ENCODE measurements around the gene AKNAD1. TPM values are rescaled to one million over a fixed set of nuclear protein-coding genes. Genes with fewer than 3 reads are reported as not detected.

AKNAD1 gene
- total and polyA plus RNA-seq, 2 of the 13 experiments (the other 11 are each of a cell fraction or from before 2014, with no cell fraction given) = not detected

- POLR2A ChIA-PET = no interaction called here
Measured at GRCh38 chr1:108901106-108901505, 44.2 kb upstream of the AKNAD1 start.

More at GRCh38 chr1:108901106-108901505, 44.2 kb upstream of the AKNAD1 start:
- no peak for FAIRE-seq
- in situ Hi-C loops (cut with HindIII; ENCODE audit: extremely low pct_ligation_motif_present, low pct_unique_long_range_greater_than_20kb) = no loop called here
- Histone ChIP-seq H3K79me2 (ENCODE audit: insufficient read depth, low read length) (no peaks in the 10 kb centered on the region), H3K4me2 (ENCODE audit: low read depth, low read length) (no peak overlapping the region), H3K4me1 (ENCODE audit: insufficient read depth, low read length) (no peaks in the 10 kb centered on the region), H3K27ac (ENCODE audit: extremely low read length, insufficient read depth, low read length) (no peak overlapping the region), H3K36me3 (replicated peaks in 1 of 2; ENCODE audit: control insufficient read depth in 1 of 2, insufficient read depth in 2 of 2, low read length in 2 of 2) (peaks cover 0 to 21% of the 10 kb centered on the region in 2 experiments; a peak in 3 of 5 replicates), H3K4me3 (replicated peaks in 1 of 3; ENCODE audit: insufficient read depth in 1 of 3, low read depth in 2 of 3, low read length in 3 of 3) (no peak overlapping the region), H3K9ac (ENCODE audit: insufficient read depth, low read depth, low read length) (no peak overlapping the region), H3K27me3 (ENCODE audit: control insufficient read depth in 1 of 2, insufficient read depth in 2 of 2, low read length in 2 of 2) (no peaks in the 10 kb centered on the region), H2AFZ (ENCODE audit: low read length) (no peak overlapping the region), H4K20me1 (ENCODE audit: insufficient read depth, low read length) (no peaks in the 10 kb centered on the region), H3K9me3 (ENCODE audit: low read length) (no peaks in the 10 kb centered on the region)
- no peak for DNase-seq (ENCODE audit: low spot score)
- BruUV-seq (replicated peaks) = no TSS peak
- no peak for ATAC-seq
- TF ChIP-seq PLRG1 (conservative IDR thresholded peaks at IDR 0.05) = no peak
- TF ChIP-seq ARID5B (CRISPR knock-in tag; IDR thresholded peaks at IDR 0.05) = no peak
- TF ChIP-seq ZC3H13 (CRISPR knock-in tag; IDR thresholded peaks at IDR 0.05) = no peak
- TF ChIP-seq ELK4 (CRISPR knock-in tag; IDR thresholded peaks at IDR 0.05; ENCODE audit: borderline replicate concordance) = no peak
- TF ChIP-seq, protein P1, sequence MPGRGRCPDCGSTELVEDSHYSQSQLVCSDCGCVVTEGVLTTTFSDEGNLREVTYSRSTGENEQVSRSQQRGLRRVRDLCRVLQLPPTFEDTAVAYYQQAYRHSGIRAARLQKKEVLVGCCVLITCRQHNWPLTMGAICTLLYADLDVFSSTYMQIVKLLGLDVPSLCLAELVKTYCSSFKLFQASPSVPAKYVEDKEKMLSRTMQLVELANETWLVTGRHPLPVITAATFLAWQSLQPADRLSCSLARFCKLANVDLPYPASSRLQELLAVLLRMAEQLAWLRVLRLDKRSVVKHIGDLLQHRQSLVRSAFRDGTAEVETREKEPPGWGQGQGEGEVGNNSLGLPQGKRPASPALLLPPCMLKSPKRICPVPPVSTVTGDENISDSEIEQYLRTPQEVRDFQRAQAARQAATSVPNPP (CRISPR knock-in tag; IDR thresholded peaks at IDR 0.05) = no peak
- CTCF ChIA-PET (ENCODE audit: low intra/inter-chr PET ratio, low total read pairs) = no interaction called here
- intact Hi-C loops (cut with micrococcal nuclease; ENCODE audit: unreplicated experiment) = no loop called here
- WGBS (ENCODE audit: low lambda C conversion rate) = 97% methylated on average over 3 of the region's 3 CpGs
